GM21825 (cell line): ENCODE results near the gene CFC1.
"Not testable (repeated sequence)": the region's sequence is repeated elsewhere in the genome, so short reads cannot be mapped to it uniquely, and the experiment has no call there.

ENCODE experiments used
- ATAC-seq: cut with Tn5 transposase; IDR thresholded peaks from one replicate; pipeline ENCODE4 v1.9.1; 2021; ENCODE audit warnings: mild to moderate bottlenecking, moderate library complexity; ENCODE audit not compliant: unreplicated experiment

The CFC1 gene

GRCh38 chr2:130584726-130585125 lies 14.6 kb downstream of the CFC1 start:
- ATAC-seq = not testable (repeated sequence)

DNA sequence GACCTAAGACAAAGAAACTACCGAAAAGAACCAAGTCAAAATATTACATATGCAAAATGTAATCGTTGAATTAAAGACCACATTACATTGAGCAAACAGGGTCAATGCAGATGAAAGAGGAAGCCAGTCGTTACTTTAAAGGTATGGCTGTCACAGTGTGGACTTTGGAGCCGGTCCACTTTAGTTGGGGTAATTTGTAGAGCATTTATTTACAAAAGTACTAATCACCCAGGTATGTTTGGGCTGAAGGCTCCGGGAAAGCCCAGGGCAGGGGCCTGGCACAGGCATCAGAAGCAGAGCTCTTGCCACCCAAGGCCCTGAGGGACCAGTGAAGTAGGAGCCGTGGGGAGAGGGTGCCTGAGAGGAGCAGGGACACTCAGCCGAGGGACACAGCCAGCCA lies 15.8 kb downstream of the CFC1 start:
- not testable (repeated sequence) for ATAC-seq

DNA sequence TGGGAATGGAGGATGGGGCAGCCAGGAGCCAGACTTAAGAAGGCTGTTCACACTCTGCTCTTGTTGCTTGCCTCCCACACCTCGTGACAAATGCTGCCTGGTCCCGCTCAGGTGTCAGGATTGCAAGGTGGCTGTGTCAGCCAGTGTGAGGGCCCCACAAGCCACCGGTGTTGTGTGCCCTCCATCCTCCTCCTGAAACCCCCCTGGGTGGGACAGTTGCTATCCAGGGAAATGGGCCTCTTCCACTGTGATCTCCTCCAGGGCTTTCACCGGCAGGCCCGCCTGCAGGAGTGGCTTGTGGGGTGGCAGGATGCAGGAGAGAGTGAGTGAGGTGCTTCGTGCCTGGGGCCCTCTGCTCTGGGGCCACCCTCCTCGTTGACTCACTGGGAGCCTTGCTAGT lies 16.4 kb downstream of the CFC1 start:
- not testable (repeated sequence) for ATAC-seq

DNA sequence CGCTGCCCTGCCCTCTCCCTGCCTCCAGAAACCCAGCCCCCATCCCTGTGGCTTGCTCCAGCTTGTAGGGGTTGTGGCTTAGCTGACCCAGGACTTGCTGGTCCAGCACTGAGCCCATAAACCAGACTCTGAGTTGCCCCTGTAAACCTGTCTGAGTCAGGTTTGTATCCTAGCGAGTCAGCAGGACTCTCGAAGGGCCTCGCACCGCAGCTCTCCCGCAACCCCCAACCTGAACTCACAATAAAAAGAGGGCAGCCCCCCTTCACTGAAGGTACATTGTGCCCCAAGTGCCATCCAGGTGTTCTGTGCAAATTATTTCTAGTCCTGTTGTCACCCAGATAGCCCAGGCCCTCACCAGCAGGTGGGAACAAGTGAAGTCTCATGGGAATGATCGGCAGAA lies 17.9 kb downstream of the CFC1 start:
- not testable (repeated sequence) for ATAC-seq

GRCh38 chr2:130579121-130579520 lies 20.3 kb downstream of the CFC1 start:
- ATAC-seq = not testable (repeated sequence)

DNA sequence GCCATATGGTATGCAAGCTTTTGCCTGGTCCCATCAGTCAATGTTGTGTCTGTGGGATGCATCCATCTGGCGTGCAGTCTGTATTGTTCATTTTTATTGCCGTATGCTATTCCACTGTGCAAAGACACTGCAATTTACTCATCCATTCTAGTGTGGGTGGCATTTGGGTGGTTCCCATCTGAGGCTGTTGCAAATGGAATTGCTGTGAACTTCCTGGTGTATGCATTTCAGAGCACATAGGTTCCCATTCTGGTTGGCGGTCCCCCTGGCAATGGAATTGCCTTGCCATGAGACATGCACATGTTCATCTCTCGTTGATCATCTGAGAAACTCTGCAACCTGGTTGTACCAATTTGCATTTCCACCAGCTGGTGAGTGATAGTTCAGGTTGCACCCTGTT lies 21.8 kb downstream of the CFC1 start:
- ATAC-seq = not testable (repeated sequence)

GRCh38 chr2:130576209-130576784 lies 23.1 kb downstream of the CFC1 start:
- not testable (repeated sequence) for ATAC-seq

- ATAC-seq = not testable (repeated sequence)
Observed at GRCh38 chr2:130574230-130574629, 25.1 kb downstream of the CFC1 start.

DNA sequence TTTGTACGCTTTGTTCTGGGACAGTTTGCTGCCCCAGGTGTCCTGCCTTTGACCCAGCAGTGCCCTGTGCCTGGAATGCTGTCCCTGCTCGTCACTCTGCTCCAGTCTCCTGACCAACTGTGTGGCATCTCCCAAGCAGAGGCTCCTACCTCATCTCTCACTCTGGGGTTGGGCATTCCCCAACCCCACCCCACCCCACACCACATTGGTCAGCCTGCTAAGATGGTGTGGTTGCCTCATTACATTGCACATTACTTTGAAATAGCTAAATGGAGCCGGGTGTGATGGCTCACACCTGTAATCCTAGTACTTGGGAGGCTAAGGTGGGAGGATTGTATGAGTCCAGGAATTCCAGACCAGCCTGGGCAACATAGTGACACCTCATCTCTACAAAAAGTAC lies 27.4 kb downstream of the CFC1 start:
- not testable (repeated sequence) for ATAC-seq

- ATAC-seq = not testable (repeated sequence)
Observed at GRCh38 chr2:130566165-130566564, 33.2 kb downstream of the CFC1 start.

DNA sequence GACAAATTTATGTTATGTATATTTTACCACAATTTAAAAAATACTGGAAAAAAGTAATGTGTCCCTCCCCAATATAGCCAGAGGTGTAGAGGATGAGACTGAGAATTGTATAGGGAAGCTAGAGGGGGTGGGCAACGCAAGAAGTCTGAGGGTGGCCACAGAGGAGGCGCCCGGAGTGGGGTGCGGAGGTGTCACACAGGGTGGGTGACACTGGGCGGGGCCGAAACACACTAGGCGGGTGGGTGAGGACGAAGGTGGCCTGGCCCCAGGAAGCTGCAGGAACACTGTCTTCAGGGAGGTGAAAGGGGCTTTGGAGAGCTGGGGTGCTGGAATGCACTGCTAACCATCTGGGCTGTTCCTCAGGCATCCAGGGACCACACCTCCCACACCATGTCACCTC lies 42.9 kb downstream of the CFC1 start:
- not testable (repeated sequence) for ATAC-seq

DNA sequence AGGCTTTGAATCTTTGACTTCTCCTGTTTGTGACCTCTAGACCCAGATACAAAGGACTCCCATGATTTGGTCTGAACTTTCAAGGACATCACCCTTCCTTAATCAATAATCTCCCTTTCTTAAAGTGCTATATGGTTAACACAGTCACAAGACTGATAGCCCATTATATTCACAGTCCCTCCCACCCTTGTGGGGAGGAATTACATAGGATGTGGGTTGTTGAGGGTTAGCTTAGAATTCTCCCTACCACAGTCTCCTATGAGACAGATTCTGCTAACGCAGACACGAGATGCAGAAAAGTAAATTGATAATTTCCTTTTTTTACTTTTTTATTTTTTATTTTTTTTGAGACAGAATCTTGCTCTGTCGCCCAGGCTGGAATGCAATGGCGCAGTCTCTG lies 45.2 kb downstream of the CFC1 start:
- ATAC-seq = not testable (repeated sequence)

GRCh38 chr2:130549475-130549874 lies 49.9 kb downstream of the CFC1 start:
- ATAC-seq = not testable (repeated sequence)

DNA sequence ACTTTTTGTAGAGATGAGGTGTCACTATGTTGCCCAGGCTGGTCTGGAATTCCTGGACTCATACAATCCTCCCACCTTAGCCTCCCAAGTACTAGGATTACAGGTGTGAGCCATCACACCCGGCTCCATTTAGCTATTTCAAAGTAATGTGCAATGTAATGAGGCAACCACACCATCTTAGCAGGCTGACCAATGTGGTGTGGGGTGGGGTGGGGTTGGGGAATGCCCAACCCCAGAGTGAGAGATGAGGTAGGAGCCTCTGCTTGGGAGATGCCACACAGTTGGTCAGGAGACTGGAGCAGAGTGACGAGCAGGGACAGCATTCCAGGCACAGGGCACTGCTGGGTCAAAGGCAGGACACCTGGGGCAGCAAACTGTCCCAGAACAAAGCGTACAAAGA lies 51.0 kb downstream of the CFC1 start:
- ATAC-seq = not testable (repeated sequence)

DNA sequence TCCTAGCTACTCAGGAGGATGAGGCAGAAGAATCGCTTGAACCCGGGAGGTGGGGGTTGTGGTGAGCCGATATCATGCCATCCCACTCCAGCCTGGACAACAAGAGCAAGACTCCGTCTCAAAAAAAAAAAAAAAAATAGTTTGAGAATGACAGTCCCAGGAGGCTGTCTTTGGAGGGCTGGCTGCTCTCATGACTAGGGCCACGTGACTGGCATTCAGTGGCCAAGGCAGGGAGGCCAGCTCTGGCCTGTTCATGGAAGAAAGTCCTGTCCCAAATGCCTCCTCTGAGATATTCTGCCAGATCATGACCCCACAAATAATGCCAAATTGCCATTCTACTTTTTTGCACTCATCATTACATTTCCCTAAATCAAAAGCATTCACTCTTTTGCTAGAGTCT lies 54.4 kb downstream of the CFC1 start:
- not testable (repeated sequence) for ATAC-seq

- not testable (repeated sequence) for ATAC-seq
Observed at GRCh38 chr2:130543785-130544528, 55.4 kb downstream of the CFC1 start.

GRCh38 chr2:130542789-130543188 lies 56.6 kb downstream of the CFC1 start:
- not testable (repeated sequence) for ATAC-seq
